Heart right ventricle (tissue), 16 donors: Measurements from ENCODE around the gene PRKCE. TPM values are rescaled to one million over a fixed set of nuclear protein-coding genes. Genes with fewer than 3 reads are reported as not detected.
A peak's percentile ranks its signal among the peaks of the same experiment; 100 is the strongest.

ENCODE experiments used
- ATAC-seq, 8 donors: fragments of 200-7000 bp; cut with Tn5 transposase; one replicate each; pipeline ENCODE4 v1.9.1; 2020; ENCODE audit warnings: mild to moderate bottlenecking in 8 of 8, moderate library complexity in 8 of 8, moderate number of reproducible peaks in 1 of 8
- DNase-seq, 2 donors: peaks; one replicate each; pipeline ENCODE4 v3.0.0-alpha.2; 2020
- H3K27ac ChIP-seq, 10 donors: fragments of 200-600 bp; sonication (generic) in 2 of 10; one replicate each; pipeline versions ENCODE4 v1.5.0 to v1.8.0; 2020 to 2022; ENCODE audit warnings: mild to moderate bottlenecking in 3 of 10
- H3K27me3 ChIP-seq, 7 donors: fragments of 200-600 bp; one replicate each; pipeline ENCODE4 v1.8.0; 2021 to 2022; ENCODE audit warnings: mild to moderate bottlenecking in 2 of 7
- H3K36me3 ChIP-seq, 9 donors: fragments of 200-600 bp; sonication (generic) in 1 of 9; one replicate each; pipeline versions ENCODE4 v1.5.0 to v1.8.0; 2020 to 2022; ENCODE audit warnings: mild to moderate bottlenecking in 2 of 9
- H3K4me1 ChIP-seq, 9 donors: fragments of 200-600 bp; sonication (generic) in 1 of 9; one replicate each; pipeline versions ENCODE4 v1.5.0 to v1.8.0; 2020 to 2022; ENCODE audit warnings: mild to moderate bottlenecking in 4 of 9
- H3K4me3 ChIP-seq, 10 donors: fragments of 200-600 bp; sonication (generic) in 2 of 10; one replicate each; pipeline versions ENCODE4 v1.5.0 to v1.8.0; 2020 to 2022; ENCODE audit warnings: mild to moderate bottlenecking in 7 of 10, moderate library complexity in 2 of 10
- H3K9me3 ChIP-seq, 11 donors: fragments of 200-600 bp in 10 of 11; sonication (generic) in 2 of 11; one replicate each; pipeline versions ENCODE4 v1.5.0 to v1.8.0; 2013 to 2022; ENCODE audit warnings: mild to moderate bottlenecking in 2 of 11, control low read depth in 1 of 11, moderate library complexity in 1 of 11
- WGBS, 2 donors: extraction: QIAGEN DNeasy Blood & Tissue Kit; methylation state at CpG; one replicate each; pipeline ENCODE4 v1.1.7; 2013; ENCODE audit warnings: inconsistent platforms in 1 of 2; 5-methylcytosine and 5-hydroxymethylcytosine counted together
- intact Hi-C, 10 donors: fragments of 100-400 bp; cut with DNase I; formaldehyde crosslinking; loops; one replicate each; pipeline versions ENCODE4 v1.11.1 to v1.14.2; 2022
- polyA plus RNA-seq, 2 donors: library from polyadenylated mRNA; stranded (reverse); fragments of 200-250 nt; gene quantifications; one replicate each; pipeline ENCODE4 v1.2.3, GENCODE V29; 2013
- total RNA-seq, 10 donors: library from RNA; stranded (reverse); fragmentation: NEBNext Ultra II Directional in 3 of 10; extraction: Animal tissue kit (Norgen Biotek cat#: 25700) in 3 of 10; gene quantifications; one replicate each; pipeline versions ENCODE4 v1.2.1 to v1.2.4, GENCODE V29; 2021 to 2023
- TF ChIP-seq, protein P1 (sequence below), 9 donors: fragments of 200-600 bp; sonication (generic) in 2 of 9; IDR thresholded peaks; one replicate each; pipeline versions ENCODE4 v1.5.0 to v1.8.0; 2021 to 2022; ENCODE audit warnings: antibody characterized with exemption in 9 of 9, mild to moderate bottlenecking in 5 of 9, moderate library complexity in 1 of 9
- donor health status: Arrhythmogenic right ventricular cardiomyopathy.
- donor health status: ischemic (EF 13 %, LVEDD 7.1; RV severe dilation, severe dysfunction).
- donor health status: healthy with polysubstance abuse.
- donor health status: DM: no; HTN: yes; CAD: no.
- donor health status: DM: no; HTN: no; CAD: no.
- donor health status: ischemic (EF 25% LVEDD 6.9; RV normal size, moderate dysfunction).
- donor health status: ischemic (EF 25% LVEDD 5.7; RV mildly dilated, moderate dysfunction).
- donor health status: healthy.
- donor health status: DM: yes; HTN: yes; CAD: no.
- donor health status: Ischemic cardiomyopathy.
- donor health status: ischemic (EF 35%, LVEDD 5.7; RV mildly dilated, moderate dysfunction).
- donor health status: nonischemic (EF 11% LVEDD 7.7; RV severe dilation, severe dysfunction).
- donor health status: DM: yes; HTN: yes; CAD: no.
- donor health status: PGD.
- donor health status: ischemic (EF 29% LVEDD 5.4; RV normal size, mild dysfunction).
- donor health status: nonischemic (EF 23%, LVEDD 6.1; RV moderate dilation, normal function).

The PRKCE gene
- total and polyA plus RNA-seq, 12 donors = 3.7 to 22.7 (median 16.7) TPM

DNA sequence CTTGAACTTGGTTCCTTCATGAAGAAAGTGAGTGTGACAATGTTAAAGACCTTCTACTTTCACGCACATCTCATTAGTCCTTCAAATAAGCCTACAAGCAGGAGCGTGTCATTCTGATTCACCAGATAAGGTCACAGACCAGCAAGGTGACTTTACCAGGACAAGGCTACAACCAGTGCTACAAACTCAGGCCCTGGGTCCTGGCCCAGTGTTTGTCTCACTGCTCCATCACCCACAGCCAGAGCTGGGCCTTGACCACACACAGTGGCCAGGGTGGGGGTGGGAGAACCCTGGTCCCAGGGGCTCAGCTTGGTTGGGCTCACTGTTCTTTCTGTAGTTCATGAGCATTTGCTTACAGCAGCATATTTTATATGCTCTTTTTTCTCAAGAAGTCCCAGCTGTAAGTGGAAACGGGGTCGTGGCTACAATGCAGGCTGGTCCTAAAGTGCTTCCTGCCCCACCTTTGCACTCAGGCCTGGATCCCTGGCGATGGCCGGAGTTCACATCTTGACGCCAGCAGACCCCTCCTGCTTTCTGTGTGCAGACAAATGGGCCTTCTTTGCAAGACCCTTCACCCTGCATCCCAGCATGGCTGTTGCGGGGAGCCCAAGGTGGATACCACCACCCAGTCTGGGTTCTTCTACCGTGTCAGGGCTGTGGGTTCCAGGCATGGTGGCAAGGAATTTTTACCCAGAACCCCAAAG is 492.1 kb downstream of the PRKCE start:
- WGBS, 2 donors = 86 to 91% methylated on average over 9 of the region's 9 CpGs
- Histone ChIP-seq H3K9me3 (no peaks in the 10 kb centered on the region), H3K36me3 (peaks cover 0 to 10% (median 0%) of the 10 kb centered on the region in 9 donors), H3K4me1 (peaks cover 0 to 47% (median 24%) of the 10 kb centered on the region in 9 donors), H3K27ac (no peak overlapping the region), H3K4me3 (no peak overlapping the region), H3K27me3 (no peaks in the 10 kb centered on the region)
- intact Hi-C loops = no loop called here
- no peak for DNase-seq
- ATAC-seq = no peak
- TF ChIP-seq, protein P1, sequence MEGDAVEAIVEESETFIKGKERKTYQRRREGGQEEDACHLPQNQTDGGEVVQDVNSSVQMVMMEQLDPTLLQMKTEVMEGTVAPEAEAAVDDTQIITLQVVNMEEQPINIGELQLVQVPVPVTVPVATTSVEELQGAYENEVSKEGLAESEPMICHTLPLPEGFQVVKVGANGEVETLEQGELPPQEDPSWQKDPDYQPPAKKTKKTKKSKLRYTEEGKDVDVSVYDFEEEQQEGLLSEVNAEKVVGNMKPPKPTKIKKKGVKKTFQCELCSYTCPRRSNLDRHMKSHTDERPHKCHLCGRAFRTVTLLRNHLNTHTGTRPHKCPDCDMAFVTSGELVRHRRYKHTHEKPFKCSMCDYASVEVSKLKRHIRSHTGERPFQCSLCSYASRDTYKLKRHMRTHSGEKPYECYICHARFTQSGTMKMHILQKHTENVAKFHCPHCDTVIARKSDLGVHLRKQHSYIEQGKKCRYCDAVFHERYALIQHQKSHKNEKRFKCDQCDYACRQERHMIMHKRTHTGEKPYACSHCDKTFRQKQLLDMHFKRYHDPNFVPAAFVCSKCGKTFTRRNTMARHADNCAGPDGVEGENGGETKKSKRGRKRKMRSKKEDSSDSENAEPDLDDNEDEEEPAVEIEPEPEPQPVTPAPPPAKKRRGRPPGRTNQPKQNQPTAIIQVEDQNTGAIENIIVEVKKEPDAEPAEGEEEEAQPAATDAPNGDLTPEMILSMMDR (IDR thresholded peaks at IDR 0.05) = no peak

GRCh38 chr2:46144133-46144800 is 492.8 kb downstream of the PRKCE start:
- Histone ChIP-seq H3K36me3 (peaks cover 0 to 10% (median 0%) of the 10 kb centered on the region in 9 donors), H3K27ac (no peak overlapping the region), H3K9me3 (no peaks in the 10 kb centered on the region), H3K4me1 (peaks cover 0 to 47% (median 24%) of the 10 kb centered on the region in 9 donors), H3K27me3 (no peaks in the 10 kb centered on the region), H3K4me3 (no peak overlapping the region)
- WGBS, 2 donors = 96 to 97% methylated on average over 6 of the region's 6 CpGs
- intact Hi-C loops = no loop called here
- TF ChIP-seq, protein P1 (IDR thresholded peaks at IDR 0.05) = no peak
- DNase-seq = no peak
- ATAC-seq = no peak

GRCh38 chr2:46145017-46145416 is 493.5 kb downstream of the PRKCE start:
- 95 to 96% methylated on average over 5 of the region's 5 CpGs for WGBS, 2 donors
- no peak for DNase-seq
- no peak for ATAC-seq
- Histone ChIP-seq H3K36me3 (peaks cover 0 to 10% (median 0%) of the 10 kb centered on the region in 9 donors), H3K4me1 (peaks cover 0 to 47% (median 24%) of the 10 kb centered on the region in 9 donors), H3K27ac (no peak overlapping the region), H3K27me3 (no peaks in the 10 kb centered on the region), H3K9me3 (no peaks in the 10 kb centered on the region), H3K4me3 (no peak overlapping the region)
- intact Hi-C loops = no loop called here
- TF ChIP-seq, protein P1 (IDR thresholded peaks at IDR 0.05) = no peak

DNA sequence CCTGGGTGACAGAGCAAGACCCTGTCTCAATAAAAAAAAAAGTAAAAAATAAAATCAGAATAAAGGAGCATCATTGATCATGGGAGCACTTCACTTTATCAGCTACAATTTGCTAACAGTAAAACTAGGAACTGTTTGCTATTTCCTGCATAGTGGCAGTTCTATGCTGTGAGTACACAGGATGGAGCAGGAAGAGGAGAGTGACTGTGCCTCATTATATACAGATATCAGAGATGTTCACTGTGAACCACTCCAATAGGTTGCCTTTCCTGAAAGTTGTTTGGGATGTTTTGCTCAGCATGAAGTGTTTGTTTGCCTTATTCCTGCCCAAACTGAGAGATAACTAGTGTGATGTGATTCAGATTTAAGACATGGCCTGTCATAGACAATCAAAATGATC is 494.4 kb downstream of the PRKCE start:
- Histone ChIP-seq H3K4me1 (peaks cover 0 to 47% (median 28%) of the 10 kb centered on the region in 9 donors), H3K27me3 (no peaks in the 10 kb centered on the region), H3K27ac (peak overlapping the region in 3 of 10 donors; percentile 28 to 44 (median 39)), H3K36me3 (peaks cover 0 to 10% (median 0%) of the 10 kb centered on the region in 9 donors), H3K4me3 (no peak overlapping the region), H3K9me3 (no peaks in the 10 kb centered on the region)
- intact Hi-C loops = no loop called here
- no peak for ATAC-seq
- no peak for DNase-seq
- TF ChIP-seq, protein P1 (IDR thresholded peaks at IDR 0.05) = no peak
